GM12878 (cell line): ENCODE results near the gene SLC2A4. TPM values are rescaled to one million over a fixed set of nuclear protein-coding genes. Genes with fewer than 3 reads are reported as not detected.

Experiments used
- ASH2L ChIP-seq: fragments of 300-600, 200-600 bp; sonication (generic); IDR thresholded peaks from 2 replicates; pipeline ENCODE4 v1.6.1; 2017; ENCODE audit warnings: low read depth, mild to moderate bottlenecking, borderline replicate concordance
- CREB1 ChIP-seq: IDR thresholded peaks from 2 replicates; pipeline ENCODE4 v1.6.1; 2012; ENCODE audit warnings: low read depth, mild to moderate bottlenecking, inconsistent platforms
- ETV6 ChIP-seq, 2 experiments: fragments of 450-650 bp in 1 of 2; IDR thresholded peaks in 1 of 2; conservative IDR thresholded peaks in 1 of 2; 2 replicates each; pipeline ENCODE4 v1.6.1; 2014; ENCODE audit warnings: antibody characterized with exemption in 1 of 2, borderline replicate concordance in 1 of 2, low read depth in 1 of 2, mild to moderate bottlenecking in 1 of 2, moderate library complexity in 1 of 2
- GATAD2B ChIP-seq: fragments of 450-650 bp; conservative IDR thresholded peaks from 2 replicates; pipeline ENCODE4 v1.6.1; 2017; ENCODE audit warnings: low read depth, mild to moderate bottlenecking, moderate library complexity
- HDAC2 ChIP-seq: fragments of 200-600 bp; sonication (generic); IDR thresholded peaks from 2 replicates; pipeline ENCODE4 v1.6.1; 2017
- MAX ChIP-seq: IDR thresholded peaks from 2 replicates; pipeline ENCODE4 v1.6.1; 2012; ENCODE audit warnings: low read depth, low read length, improper control_type of control experiment
- NRF1 ChIP-seq: conservative IDR thresholded peaks from 2 replicates; pipeline ENCODE4 v1.6.1; 2011; ENCODE audit warnings: mild to moderate bottlenecking, low read depth, low read length, improper control_type of control experiment
- PAX5 ChIP-seq: IDR thresholded peaks from 2 replicates; pipeline ENCODE4 v1.6.1; 2011; ENCODE audit warnings: low read depth, low read length, borderline replicate concordance
- RAD21 ChIP-seq: IDR thresholded peaks from 2 replicates; pipeline ENCODE4 v1.6.1; 2011; ENCODE audit warnings: mild to moderate bottlenecking, low read depth, low read length, moderate library complexity; ENCODE audit not compliant: insufficient read depth
- RB1 ChIP-seq: fragments of 450-650 bp; formaldehyde crosslinking; IDR thresholded peaks from 2 replicates; pipeline ENCODE4 v1.6.1; 2017; ENCODE audit warnings: mild to moderate bottlenecking, borderline replicate concordance
- SIX5 ChIP-seq: IDR thresholded peaks from 2 replicates; pipeline ENCODE4 v1.6.1; 2011; ENCODE audit warnings: mild to moderate bottlenecking, low read depth, low read length, moderate library complexity; ENCODE audit not compliant: severe bottlenecking
- SKIL ChIP-seq: fragments of 450-650 bp; IDR thresholded peaks from 2 replicates; pipeline ENCODE4 v1.6.1; 2017; ENCODE audit warnings: mild to moderate bottlenecking, low read depth, inconsistent platforms; ENCODE audit not compliant: poor library complexity, severe bottlenecking
- SMARCA5 ChIP-seq: fragments of 450-650 bp; IDR thresholded peaks from 2 replicates; pipeline ENCODE4 v1.6.1; 2017; ENCODE audit warnings: mild to moderate bottlenecking
- SMC3 ChIP-seq: IDR thresholded peaks from 2 replicates; pipeline ENCODE4 v1.6.1; 2011; ENCODE audit warnings: low read length, improper control_type of control experiment, borderline replicate concordance
- SPI1 ChIP-seq: IDR thresholded peaks from 2 replicates; pipeline ENCODE4 v1.6.1; 2011; ENCODE audit warnings: low read depth, mild to moderate bottlenecking, low read length, moderate library complexity, borderline replicate concordance; ENCODE audit not compliant: insufficient read depth
- USF2 ChIP-seq: IDR thresholded peaks from 2 replicates; pipeline ENCODE4 v1.6.1; 2011; ENCODE audit warnings: low read depth, low read length, improper control_type of control experiment, borderline replicate concordance
- YY1 ChIP-seq: IDR thresholded peaks from 2 replicates; pipeline ENCODE4 v1.6.1; 2011; ENCODE audit warnings: low read depth, mild to moderate bottlenecking, low read length
- ZNF207 ChIP-seq: fragments of 450-650 bp; IDR thresholded peaks from 2 replicates; pipeline ENCODE4 v1.6.1; 2014; ENCODE audit warnings: antibody characterized with exemption, mild to moderate bottlenecking, borderline replicate concordance
- polyA plus RNA-seq, 11 experiments: library from polyadenylated mRNA; depleted of rRNA in 4 of 11; unstranded in 6 of 11; stranded (reverse) in 5 of 11; fragments of >200 nt; fragmentation: Nextera tagmentation in 4 of 11; fragmentation: Illumina TruSeq in 1 of 11; extraction: Ambion mirVana in 4 of 11; extraction: Trizol in 1 of 11; gene quantifications; 1 replicate in 1 of 11; 2 replicates in 10 of 11; pipeline versions ENCODE4 v1.2.1 to v1.2.3, GENCODE V29; 2011 to 2016; ENCODE audit warnings: inconsistent platforms in 2 of 11, missing spikeins in 2 of 11, low read depth in 1 of 11
- total RNA-seq, 4 experiments: library from RNA; depleted of rRNA in 3 of 4; stranded (reverse); fragments of >200 nt in 3 of 4; fragmentation: Illumina TruSeq in 1 of 4; extraction: Trizol in 1 of 4; gene quantifications; 2 replicates each; pipeline versions ENCODE4 v1.2.1 to v1.2.3, GENCODE V29; 2013 to 2021
- TF ChIP-seq, protein P1 (sequence below): fragments of 150-350 bp; IDR thresholded peaks from 2 replicates; pipeline ENCODE4 v1.6.1; 2016; ENCODE audit warnings: low read depth, low read length
- TF ChIP-seq, protein P2 (sequence below): IDR thresholded peaks from 2 replicates; pipeline ENCODE4 v1.6.1; 2012; ENCODE audit warnings: low read depth, low read length, improper control_type of control experiment
- TF ChIP-seq, protein P3 (sequence below): fragments of 450-650 bp; IDR thresholded peaks from 2 replicates; pipeline ENCODE4 v1.6.1; 2017; ENCODE audit warnings: low read depth, mild to moderate bottlenecking, moderate library complexity

Gene SLC2A4
- total and polyA plus RNA-seq, 10 of the 15 experiments (the other 5 are each of a cell fraction or from before 2014, with no cell fraction given): 0.03 to 0.23 (median 0.04) TPM; not detected in 4

DNA sequence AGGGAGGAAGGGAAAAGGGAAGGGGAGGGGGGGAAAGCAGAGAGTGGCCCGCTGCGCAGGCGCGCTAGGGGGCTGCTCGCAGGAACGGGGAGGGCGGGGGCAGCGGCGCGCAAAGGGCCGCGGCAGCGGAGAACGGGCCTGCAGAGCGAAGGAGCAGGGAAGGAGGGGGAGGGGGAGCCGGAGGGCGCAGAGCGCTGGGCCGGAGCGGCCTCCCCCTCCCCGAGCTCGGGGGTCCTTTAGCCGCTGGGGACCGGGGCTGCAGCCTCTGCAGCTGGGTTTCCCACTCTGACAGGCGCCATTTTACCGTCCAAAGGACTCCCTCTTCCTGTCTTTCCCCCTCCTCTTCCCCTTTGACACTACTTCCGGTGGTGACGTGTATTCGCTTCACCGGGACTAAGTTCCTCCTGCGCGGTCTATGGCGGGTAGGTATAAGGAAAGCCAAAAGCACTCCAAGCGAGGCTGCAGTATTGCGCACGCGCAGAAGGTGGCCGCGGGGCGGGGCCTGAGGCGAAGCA is 29.8 kb upstream of the SLC2A4 start, which contains the start of gene CTDNEP1 (continued):
- TF ChIP-seq, protein P1, sequence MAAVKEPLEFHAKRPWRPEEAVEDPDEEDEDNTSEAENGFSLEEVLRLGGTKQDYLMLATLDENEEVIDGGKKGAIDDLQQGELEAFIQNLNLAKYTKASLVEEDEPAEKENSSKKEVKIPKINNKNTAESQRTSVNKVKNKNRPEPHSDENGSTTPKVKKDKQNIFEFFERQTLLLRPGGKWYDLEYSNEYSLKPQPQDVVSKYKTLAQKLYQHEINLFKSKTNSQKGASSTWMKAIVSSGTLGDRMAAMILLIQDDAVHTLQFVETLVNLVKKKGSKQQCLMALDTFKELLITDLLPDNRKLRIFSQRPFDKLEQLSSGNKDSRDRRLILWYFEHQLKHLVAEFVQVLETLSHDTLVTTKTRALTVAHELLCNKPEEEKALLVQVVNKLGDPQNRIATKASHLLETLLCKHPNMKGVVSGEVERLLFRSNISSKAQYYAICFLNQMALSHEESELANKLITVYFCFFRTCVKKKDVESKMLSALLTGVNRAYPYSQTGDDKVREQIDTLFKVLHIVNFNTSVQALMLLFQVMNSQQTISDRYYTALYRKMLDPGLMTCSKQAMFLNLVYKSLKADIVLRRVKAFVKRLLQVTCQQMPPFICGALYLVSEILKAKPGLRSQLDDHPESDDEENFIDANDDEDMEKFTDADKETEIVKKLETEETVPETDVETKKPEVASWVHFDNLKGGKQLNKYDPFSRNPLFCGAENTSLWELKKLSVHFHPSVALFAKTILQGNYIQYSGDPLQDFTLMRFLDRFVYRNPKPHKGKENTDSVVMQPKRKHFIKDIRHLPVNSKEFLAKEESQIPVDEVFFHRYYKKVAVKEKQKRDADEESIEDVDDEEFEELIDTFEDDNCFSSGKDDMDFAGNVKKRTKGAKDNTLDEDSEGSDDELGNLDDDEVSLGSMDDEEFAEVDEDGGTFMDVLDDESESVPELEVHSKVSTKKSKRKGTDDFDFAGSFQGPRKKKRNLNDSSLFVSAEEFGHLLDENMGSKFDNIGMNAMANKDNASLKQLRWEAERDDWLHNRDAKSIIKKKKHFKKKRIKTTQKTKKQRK: no peak
- no peak for TF ChIP-seq USF2
- TF ChIP-seq RAD21: no peak
- no peak for TF ChIP-seq GATAD2B
- no peak for TF ChIP-seq SMARCA5
- TF ChIP-seq HDAC2: no peak
- peak; percentile 71 for TF ChIP-seq SPI1
- TF ChIP-seq SKIL: no peak
- TF ChIP-seq PAX5: peak; percentile 33; the same call in 1 of the 2 replicates
- TF ChIP-seq SIX5: peak; percentile 31
- no peak for TF ChIP-seq MAX
- peak; percentile 92 for TF ChIP-seq CREB1
- TF ChIP-seq SMC3: no peak
- TF ChIP-seq YY1: peak; percentile 98
- peak; percentile 35 for TF ChIP-seq NRF1
- TF ChIP-seq ZNF207: no peak
- no peak for TF ChIP-seq RB1
- TF ChIP-seq, protein P2, sequence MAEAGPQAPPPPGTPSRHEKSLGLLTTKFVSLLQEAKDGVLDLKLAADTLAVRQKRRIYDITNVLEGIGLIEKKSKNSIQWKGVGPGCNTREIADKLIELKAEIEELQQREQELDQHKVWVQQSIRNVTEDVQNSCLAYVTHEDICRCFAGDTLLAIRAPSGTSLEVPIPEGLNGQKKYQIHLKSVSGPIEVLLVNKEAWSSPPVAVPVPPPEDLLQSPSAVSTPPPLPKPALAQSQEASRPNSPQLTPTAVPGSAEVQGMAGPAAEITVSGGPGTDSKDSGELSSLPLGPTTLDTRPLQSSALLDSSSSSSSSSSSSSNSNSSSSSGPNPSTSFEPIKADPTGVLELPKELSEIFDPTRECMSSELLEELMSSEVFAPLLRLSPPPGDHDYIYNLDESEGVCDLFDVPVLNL: no peak
- no peak for TF ChIP-seq ASH2L
- no peak for TF ChIP-seq ETV6 (conservative IDR thresholded peaks at IDR 0.05 in 1 of 2, IDR thresholded peaks at IDR 0.05 in 1 of 2; ENCODE audit: borderline replicate concordance in 1 of 2, low read depth in 1 of 2)
- TF ChIP-seq, protein P3, sequence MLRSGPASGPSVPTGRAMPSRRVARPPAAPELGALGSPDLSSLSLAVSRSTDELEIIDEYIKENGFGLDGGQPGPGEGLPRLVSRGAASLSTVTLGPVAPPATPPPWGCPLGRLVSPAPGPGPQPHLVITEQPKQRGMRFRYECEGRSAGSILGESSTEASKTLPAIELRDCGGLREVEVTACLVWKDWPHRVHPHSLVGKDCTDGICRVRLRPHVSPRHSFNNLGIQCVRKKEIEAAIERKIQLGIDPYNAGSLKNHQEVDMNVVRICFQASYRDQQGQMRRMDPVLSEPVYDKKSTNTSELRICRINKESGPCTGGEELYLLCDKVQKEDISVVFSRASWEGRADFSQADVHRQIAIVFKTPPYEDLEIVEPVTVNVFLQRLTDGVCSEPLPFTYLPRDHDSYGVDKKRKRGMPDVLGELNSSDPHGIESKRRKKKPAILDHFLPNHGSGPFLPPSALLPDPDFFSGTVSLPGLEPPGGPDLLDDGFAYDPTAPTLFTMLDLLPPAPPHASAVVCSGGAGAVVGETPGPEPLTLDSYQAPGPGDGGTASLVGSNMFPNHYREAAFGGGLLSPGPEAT: peak; percentile 99
